GM18499 (cell line): ENCODE measurements around the gene GTF3C2.
"Not testable (repeated sequence)": the region's sequence is repeated elsewhere in the genome, so short reads cannot be mapped to it uniquely, and the experiment has no call there.

Source experiments
- ATAC-seq: cut with Tn5 transposase; IDR thresholded peaks from one replicate; pipeline ENCODE4 v1.9.1; 2021; ENCODE audit warnings: moderate number of reproducible peaks; ENCODE audit not compliant: insufficient read depth, unreplicated experiment

GTF3C2 gene

DNA sequence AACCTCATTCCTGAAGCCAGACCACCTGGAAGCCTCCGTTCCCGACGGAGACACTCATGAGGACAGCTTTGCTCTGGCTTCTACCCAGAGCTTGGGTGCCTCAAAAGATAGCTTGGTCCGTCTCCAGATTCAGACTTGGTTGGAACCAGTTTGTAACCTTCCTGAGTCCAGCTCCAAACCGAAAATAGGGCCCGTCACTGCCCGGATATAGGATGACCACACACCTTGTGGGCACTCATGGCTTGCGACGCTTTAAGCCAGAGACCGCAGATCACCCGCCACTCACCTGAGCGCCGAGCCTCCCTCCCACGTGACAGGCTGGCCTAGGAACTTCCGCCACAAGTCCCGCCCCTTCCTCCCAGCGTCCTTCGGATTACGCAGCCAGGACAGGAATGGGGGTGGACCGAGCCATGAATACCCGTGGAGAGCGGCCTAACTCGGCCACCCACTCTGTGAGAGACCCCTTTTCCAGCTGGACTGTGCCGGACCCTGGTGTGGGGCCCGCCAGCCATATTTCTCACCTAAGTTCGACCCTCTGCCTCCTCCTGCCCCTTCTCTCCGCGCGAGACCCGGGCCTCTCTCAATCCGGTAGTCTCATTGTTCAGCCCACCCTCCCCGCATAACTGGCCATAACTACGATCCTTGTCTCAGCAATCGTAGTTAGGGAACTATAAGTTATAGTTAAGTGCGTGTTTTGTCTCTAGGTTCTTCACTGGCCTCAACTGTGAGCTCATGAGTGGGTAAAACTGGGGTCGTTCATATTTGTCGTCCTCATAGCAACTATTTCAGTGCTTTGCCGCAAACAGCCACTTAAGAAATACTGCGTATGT is 33.6 kb downstream of the GTF3C2 start, which contains the start of gene MPV17:
TSS of gene MPV17 (minus strand) at position 332 of the 830 bp plus-strand sequence. CDS start 580 bp downstream, outside the sequence.
- peak; percentile 59 for ATAC-seq

DNA sequence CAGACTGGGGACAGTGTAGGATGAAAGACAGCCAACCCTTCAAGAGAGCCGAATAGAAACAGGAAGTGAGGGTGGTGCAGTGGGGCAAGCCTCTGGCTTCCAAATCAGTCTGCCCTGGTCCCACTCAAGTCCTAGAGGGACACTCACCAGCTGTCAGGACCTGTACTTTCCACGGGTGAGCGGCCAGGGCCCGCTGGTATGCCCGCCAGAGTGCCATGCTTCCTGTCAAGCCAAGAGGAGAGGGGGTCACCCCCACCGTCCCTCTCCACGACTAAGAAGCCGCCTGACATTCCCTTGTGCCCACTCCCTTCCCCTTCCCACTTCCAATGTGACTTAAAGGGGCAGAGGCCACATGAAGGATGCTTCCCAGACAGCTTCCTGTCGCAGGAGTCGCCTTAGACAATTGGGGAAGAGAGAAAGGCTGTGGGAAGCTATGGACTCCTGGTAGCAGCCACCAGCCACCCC is 34.2 kb downstream of the GTF3C2 start:
- no peak for ATAC-seq

DNA sequence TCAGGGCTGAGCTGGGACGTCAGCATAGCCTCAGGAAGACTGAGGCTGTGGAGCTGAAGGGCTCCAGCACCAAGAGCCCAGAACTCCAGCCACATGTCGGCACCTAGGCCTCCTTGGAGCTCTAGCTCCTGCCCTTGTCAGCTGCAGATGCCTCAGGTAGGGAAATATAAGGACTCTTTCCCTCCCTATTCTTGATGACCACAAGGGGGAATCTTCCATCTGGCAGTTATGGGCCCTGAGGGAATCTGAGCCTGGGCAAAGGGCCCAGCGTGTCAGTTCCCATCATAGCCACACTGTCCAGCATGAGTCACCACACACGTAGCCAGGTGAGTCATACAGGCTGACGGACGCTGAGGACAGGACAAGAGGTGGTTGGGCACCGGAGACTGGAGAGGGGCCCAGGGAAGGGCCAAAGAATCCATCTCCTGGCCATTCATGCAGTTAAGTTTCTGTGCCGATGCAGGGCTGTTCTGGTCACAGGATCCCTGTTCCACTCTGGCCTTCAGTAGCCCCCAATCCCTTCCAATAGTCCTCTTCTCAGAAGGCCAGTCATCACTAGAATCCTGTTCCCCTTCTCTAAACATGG is 35.5 kb downstream of the GTF3C2 start:
- ATAC-seq, result no peak

DNA sequence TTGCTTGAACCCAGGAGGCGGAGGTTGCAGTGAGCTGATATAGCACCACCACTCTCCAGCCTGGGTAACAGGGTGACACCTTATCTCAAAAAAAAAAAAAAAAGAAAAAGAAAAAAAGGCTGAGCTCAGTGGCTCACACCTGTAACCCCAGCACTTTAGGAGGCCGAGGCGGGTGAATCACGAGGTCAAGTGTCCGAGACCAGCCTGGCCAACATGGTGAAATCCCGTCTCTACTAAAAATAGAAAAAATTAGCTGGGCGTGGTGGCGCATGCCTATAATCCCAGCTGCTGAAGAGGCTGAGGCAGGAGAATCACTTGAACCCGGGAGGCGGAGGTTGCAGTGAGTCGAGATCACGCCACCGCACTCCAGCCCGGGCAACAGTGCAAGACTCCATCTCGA is 36.7 kb downstream of the GTF3C2 start:
- not testable (repeated sequence) for ATAC-seq

DNA sequence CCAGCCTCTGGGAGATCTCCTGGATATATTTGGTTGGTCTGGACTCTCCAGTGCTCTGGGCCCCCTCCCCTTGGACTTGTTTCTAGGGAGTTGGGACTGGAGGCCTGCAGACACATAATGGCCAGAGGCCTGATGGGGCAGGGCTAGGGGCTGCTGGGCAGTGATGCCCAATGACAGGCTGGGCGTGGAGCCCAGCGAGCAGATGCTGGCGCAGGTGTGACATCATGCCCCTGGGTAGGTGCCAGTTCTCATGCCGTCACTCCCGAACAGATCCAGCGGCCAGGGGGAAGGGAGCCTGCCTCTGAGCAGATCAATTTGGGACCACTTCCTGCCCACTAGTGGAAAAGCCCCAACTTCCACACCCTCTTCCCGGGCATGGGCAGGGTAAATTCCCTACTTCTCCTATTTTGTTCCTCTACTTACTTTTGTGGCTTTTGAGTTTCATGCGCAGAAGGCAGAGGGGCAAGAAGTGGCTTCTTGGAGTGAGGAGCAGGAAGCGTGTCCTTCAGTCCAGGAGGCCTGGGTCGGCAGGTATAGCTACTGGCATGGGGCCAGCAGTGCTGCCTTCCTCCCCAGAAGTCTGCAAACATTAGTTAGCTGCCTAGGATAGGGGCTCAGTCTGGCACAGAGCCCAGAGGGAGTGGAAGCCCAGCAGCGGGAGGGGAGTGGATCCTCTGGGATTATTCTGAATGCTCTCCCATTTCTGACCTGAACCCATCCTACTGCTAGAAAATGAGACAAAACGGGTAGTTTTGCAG is 39.7 kb downstream of the GTF3C2 start:
- no peak for ATAC-seq

DNA sequence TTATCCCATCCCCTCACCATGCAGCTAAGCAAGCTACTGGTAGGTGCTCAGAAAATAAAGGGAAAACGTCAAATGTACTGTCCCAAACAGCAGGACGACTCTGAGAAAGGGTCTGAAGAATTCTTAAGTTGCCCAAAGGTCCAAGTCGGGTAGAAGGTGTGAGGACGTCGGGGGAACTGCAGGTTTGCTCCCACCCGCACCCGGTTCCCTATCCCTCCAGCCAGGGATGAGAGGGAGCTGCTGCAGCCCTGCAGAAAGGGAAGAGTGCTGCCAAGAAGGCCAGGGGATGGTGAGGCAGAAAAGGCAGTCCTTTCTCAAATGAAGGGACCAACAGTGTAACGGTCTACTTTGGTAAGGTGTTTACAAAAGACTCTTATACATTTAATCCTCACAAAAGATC is 41.4 kb downstream of the GTF3C2 start:
- ATAC-seq, result no peak

DNA sequence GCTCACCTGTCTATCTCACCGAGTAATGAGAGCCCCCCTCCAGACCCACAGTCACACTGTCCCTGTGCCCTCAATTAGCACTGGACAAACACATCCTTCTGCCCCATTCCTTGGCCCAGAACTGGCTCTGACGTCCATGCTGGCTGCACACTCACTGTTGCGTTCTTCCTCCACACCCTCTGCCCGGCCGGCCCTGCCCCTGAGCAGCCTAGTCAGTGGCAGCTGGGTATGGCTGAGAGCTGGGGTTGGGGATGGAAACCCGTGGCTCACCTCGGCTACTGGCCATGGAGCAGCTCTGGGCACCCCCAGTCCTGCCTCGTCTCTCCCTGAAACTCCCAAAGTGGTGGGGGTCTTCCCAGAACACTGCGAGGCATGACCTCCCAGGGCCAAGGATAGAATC is 41.9 kb downstream of the GTF3C2 start:
- ATAC-seq, result no peak

DNA sequence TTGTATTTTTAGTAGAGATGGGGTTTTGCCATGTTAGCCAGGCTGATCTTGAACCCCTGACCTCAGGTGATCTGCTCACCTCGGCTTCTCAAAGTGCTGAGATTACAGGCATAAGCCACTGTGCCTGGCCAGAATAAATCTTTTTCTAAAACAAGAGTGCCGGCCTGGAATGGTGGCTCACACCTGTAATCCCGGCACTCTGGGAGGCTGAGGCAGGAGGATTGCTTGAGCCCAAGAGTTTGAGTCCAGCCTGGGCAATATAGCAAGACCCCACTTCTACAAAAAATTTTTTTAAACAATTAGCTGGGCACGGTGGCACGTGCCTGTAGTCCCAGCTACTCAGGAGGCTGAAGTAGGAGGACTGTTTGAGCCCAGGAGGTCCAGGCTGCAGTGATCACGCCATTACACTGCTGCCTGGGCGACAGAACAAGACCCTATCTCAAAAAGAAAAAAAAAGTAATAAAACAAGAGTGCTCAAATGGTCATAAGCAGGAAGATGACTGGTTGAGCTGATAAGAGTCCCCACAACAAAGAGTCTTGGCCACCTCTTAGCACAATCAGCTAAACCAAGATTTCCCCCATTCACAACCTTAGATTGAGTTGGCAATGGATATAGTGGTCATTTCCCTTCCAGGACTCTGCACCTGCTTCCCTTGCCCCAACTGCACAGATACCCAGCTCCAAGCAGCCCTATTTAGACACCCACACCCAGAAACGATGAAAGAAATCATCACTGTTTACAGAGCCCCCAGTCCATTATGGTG is 42.5 kb downstream of the GTF3C2 start:
- ATAC-seq, result no peak

DNA sequence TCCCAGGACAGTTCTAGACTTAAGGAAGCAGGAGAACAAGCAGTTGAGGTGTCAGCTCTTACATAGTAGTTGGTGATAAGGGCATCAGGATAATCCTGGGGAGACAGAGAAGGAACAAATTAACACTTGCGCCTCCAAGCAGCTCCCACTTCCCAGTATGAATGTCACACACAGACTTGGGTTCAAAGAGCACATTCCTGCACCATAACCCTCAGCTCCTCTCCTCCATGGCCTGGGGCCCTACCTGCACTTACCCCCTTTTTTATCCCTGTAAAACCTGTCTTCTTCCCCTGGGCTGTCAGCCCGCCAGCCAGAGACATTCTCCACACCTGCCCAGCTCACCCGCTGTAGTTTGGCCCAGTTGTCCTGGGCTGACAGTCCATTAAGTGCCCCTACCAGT is 44.4 kb downstream of the GTF3C2 start:
- ATAC-seq, result no peak

DNA sequence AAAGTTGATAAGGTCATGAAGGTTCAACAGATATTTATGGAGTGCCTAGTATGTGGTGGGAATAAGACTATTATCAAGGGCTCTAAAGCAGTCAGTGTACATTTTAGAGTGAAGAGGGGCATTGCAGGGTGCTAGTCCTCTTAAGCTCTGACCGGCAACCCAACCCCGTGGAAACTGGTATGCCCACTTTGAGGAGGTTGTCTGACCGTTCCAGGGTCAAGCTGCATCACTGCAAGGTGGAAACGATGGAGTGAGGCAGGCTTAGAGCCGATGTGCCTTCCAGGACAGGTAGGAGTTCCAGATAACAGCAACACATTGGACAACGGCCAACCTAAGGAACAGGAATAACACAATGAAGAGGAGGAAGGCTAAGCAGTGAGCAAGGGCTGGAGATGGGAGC is 46.9 kb downstream of the GTF3C2 start:
- no peak for ATAC-seq

DNA sequence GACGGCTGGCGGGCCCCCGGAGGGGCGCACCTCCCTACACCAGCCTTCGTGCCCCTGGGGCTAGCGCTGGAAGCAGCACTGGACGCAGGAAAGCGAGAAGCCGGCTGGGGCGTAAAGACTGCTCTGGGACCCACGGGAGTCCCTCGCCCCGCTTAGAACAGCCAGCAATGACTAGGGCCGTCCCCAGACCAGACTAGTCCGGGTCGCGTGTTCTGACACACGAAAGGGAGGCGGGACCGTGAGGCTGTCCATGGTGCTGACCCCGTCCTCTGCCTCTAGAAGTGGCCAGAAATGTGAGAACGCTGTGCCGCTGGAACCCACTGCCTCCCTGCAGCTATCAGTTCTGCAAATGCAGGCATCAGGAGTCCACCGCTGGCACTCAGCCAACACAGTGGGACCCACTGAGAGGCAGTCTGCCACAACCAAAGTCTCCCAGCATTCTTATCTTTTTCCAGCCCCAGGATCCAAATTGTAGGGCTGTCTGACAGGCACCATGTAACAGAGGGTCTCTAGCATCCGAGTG is 48.1 kb downstream of the GTF3C2 start, which contains the start of gene UCN:
TSS of gene UCN (minus strand) at position 87 of the 523 bp plus-strand sequence. CDS start 550 bp downstream, outside the sequence.
- ATAC-seq, result no peak

DNA sequence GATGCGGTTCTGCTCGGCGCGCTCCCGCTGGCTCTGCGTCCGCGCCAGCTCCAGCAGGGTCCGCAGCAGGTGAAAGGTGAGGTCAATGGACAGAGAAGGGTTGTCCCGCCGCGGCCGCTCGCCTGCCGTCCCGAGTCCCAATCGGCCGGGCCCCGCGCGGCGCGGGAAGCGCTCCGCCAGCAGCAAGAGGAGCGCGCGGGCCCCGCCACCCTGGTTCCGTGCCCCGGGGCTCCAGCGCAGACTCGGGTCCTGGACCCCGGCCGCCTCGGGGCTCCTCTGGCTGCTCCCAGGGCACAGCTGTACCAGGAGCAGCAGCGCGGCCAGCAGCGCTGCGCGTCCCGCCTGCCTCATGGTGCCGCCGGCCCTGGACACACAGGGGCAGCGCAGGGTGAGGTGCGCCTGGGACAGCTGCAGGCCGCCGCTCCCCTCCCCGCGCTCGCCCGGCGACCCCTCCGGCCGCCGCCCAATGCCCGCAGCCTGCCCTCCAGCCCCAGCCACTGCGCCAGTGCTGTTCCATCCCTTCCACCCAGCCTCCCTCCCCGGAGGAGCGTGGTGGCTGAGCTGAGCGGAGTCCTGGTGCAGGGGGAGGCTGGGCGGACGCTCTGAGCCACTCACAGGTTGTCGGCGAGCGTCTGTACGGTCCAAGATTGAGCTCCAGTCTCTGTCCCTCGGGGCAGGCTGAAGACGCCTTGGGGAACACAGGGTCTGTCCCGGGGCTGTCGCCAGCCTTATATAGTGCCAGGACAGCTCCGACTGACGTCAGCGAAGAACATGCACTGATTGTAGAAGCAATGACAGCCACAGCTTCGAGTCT is 48.8 kb downstream of the GTF3C2 start:
- ATAC-seq, result no peak

DNA sequence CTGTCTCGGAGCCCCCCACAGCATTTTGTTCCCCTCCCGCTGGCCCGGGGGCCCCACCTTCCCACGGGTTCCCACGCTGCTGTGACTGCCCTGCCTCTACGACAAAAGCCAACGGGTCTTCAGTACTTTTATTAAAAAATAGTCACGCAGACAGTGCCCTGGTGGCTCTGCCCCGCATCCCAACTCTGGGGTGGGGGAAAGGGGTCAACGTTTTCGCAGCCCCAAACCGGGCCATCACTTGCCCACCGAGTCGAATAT is 49.3 kb downstream of the GTF3C2 start:
- no peak for ATAC-seq

DNA sequence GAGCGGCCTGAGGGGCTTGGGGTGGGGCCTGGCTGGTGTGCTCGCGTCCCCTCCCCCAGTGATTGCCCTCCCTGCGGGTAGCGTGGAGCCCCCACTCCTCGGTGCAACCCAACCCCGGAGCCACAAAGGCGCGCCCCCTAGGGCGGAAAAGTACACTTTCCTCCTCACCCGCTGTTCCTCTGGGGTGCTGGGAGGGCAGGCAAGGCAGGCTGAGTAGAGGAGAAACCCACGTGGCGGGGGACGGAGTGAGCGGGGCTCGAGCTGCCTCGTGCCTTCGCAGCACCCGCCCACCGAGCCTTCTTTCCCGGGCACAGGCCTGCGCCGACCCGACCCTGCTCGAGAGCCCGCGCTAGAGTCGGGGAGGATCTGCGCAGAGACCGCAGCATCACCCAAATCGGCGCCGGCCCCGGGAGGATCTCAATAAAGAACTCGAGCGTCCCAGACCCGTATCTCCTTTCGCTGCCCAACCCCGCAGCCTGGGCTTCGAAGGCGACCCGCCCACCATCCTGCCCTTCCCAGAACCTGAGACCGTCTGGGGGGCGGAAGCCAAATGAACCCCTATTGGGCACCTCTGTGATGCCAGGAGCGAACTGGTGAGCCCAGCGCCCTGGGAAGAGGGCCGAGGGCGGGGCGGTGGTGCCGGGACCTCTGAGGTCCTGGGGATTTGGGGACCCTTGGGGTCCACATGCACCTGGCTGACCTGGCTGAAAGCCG is 49.8 kb downstream of the GTF3C2 start:
- no peak for ATAC-seq

DNA sequence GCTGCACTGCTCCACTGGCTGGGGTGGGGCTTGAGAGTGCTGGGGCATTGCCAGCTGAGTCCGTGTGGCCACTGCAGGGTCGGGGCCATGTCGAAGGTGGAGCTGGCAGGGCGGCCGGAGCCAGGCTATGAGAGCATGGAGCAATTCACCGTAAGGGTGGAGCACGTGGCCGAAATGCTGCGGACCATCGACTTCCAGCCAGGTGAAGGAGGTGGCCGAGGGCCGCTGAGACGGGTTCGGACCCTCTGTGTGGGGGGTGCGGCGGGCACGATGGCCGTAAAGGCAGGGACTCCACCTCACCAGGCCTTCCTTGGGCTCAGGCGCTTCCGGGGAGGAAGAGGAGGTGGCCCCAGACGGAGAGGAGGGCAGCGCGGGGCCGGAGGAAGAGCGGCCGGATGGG is 50.4 kb downstream of the GTF3C2 start:
- no peak for ATAC-seq

DNA sequence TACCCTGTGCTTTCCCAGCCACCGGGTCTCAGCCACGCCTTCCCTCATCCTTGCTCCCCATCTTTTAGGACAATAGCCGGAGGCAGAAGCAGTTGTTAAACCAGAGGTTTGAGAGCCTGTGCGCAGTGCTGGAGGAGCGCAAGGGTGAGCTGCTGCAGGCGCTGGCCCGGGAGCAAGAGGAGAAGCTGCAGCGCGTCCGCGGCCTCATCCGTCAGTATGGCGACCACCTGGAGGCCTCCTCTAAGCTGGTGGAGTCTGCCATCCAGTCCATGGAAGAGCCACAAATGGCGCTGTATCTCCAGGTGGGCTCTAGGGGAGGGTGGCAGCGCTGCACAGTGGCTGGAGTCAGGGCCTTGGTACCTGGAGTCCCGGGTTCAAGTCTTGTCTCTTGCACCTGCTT is 51.0 kb downstream of the GTF3C2 start:
- ATAC-seq, result no peak

DNA sequence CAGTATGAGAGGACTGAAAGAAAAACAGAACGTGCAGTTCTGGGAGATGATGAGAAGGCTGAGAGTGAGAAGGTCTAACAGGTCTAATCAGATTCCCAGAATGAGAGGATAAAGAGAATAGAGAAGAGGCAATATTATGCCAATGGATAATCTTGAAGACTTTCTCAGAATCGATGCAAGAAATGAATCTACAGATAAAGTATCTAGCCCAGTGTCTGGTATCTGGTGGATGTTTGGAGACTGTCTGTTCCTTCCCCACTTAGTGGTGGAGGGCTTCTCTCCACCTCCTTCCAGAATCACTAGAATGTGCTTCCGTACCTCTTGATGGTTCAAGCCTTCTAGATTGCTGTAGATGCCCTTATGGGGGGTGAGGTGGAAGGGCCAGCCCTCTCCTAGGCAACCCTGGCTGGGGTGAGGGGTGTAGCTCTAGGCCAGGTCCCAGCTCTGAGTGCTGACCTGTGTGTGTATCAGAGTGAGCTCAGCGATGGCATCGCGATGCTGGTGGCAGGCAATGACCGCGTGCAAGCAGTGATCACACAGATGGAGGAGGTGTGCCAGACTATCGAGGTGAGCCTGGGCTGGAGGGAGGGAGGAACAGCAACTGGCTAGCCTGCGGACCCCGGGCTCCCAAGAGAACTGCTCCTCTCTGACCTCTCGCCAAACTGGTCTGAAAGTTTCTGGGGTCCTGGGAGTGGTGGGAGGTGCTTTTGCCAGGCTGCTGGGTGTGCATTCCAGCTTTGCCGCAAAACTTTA is 51.9 kb downstream of the GTF3C2 start:
- no peak for ATAC-seq
